Hair follicular keratinocyte (primary cell): ENCODE data around the gene LRRC37B. TPM values are rescaled to one million over a fixed set of nuclear protein-coding genes. Genes with fewer than 3 reads are reported as not detected.

ENCODE experiments used
- total RNA-seq: library from RNA; depleted of rRNA; stranded (reverse); fragments of >200 nt; gene quantifications from 2 replicates; pipeline ENCODE4 v1.2.3, GENCODE V29; 2015

Gene LRRC37B
- total RNA-seq, result 1.5 and 8.6 TPM in 2 replicates

DNA sequence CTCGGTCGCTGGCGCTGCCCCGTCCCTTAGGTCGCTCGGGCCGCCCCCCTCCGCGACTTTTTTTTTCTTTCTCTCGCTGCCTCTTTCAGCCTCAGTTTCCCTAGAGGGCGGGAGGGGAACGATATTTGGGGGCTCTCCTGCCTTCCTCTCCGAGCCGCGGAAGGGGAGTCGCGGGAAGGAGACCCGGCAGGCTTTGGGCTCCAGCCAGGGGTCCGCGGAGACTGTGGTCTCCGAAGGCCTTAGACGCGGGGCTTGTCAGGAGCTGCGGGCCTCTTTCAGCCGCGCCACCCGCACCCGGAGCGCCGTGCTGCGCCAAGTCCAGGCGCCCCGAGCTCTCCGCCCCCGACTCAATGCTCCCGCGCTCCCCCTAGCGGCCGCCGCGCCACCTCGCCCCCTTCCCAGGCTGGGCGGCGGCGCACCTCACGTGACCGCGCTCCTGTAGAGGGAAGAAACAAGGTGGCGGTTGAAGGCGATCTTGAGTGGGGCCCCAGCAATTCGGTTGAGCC lies at the start of gene LRRC37B:
Gene LRRC37B (plus strand): TSS at position 427 of the 506 bp plus-strand sequence. CDS start 14,010 bp downstream, outside the sequence.

Other genes starting within 250 kb of the LRRC37B start
- gene COPRS, start 148.1 kb upstream of the LRRC37B start, total RNA-seq, result 53.4 and 99.4 TPM in 2 replicates
- gene UTP6, start 105.7 kb upstream of the LRRC37B start, total RNA-seq, result 18.4 and 35.2 TPM in 2 replicates
- 9.3 and 10.0 TPM in 2 replicates for gene SUZ12, start 70.4 kb upstream of the LRRC37B start, total RNA-seq
- gene RHOT1, start 135.1 kb downstream of the LRRC37B start, total RNA-seq, result 22.3 and 23.8 TPM in 2 replicates